BJ (cell line): ENCODE measurements around the gene TEX261. TPM values are rescaled to one million over a fixed set of nuclear protein-coding genes. Genes with fewer than 3 reads are reported as not detected.

Experiments used
- CTCF ChIA-PET: fragments of 350-600 bp; formaldehyde crosslinking; extraction: SDS; loops from one replicate; lab custom pipeline; 2021; ENCODE audit warnings: antibody characterized with exemption, inconsistent platforms; lab: Yijun Ruan, JAX
- POLR2A ChIA-PET: fragments of 300-600 bp; sonication (Branson Sonifier 250); formaldehyde crosslinking; extraction: SDS; loops from one replicate; lab custom pipeline; 2021; ENCODE audit warnings: antibody characterized with exemption; lab: Charles Lee
- DNase-seq: peaks from one replicate; pipeline ENCODE4 v3.0.0-alpha.2; 2011; ENCODE audit warnings: low read depth
- H3K27me3 ChIP-seq: 2 replicates; pipeline ENCODE4 v1.6.0; 2011; ENCODE audit warnings: low read length; ENCODE audit not compliant: control insufficient read depth, insufficient read depth
- H3K36me3 ChIP-seq: 2 replicates; pipeline ENCODE4 v1.5.1; 2011; ENCODE audit warnings: low read length; ENCODE audit not compliant: control insufficient read depth, insufficient read depth
- H3K4me3 ChIP-seq: 2 replicates; pipeline ENCODE4 v1.5.1; 2011; ENCODE audit warnings: low read depth, mild to moderate bottlenecking, control low read depth, low read length
- CTCF ChIP-seq: IDR thresholded peaks from 2 replicates; pipeline ENCODE4 v1.5.1; 2011; ENCODE audit warnings: low read depth, mild to moderate bottlenecking, control low read depth, inconsistent platforms, low read length, moderate library complexity; ENCODE audit not compliant: insufficient read depth
- polyA plus RNA-seq: library from polyadenylated mRNA; depleted of rRNA; stranded (reverse); fragments of >200 nt; gene quantifications from 2 replicates; pipeline ENCODE4 v1.2.3, GENCODE V29; 2011

The TEX261 gene
- polyA plus RNA-seq, 1 experiment, result 83.2 TPM

DNA sequence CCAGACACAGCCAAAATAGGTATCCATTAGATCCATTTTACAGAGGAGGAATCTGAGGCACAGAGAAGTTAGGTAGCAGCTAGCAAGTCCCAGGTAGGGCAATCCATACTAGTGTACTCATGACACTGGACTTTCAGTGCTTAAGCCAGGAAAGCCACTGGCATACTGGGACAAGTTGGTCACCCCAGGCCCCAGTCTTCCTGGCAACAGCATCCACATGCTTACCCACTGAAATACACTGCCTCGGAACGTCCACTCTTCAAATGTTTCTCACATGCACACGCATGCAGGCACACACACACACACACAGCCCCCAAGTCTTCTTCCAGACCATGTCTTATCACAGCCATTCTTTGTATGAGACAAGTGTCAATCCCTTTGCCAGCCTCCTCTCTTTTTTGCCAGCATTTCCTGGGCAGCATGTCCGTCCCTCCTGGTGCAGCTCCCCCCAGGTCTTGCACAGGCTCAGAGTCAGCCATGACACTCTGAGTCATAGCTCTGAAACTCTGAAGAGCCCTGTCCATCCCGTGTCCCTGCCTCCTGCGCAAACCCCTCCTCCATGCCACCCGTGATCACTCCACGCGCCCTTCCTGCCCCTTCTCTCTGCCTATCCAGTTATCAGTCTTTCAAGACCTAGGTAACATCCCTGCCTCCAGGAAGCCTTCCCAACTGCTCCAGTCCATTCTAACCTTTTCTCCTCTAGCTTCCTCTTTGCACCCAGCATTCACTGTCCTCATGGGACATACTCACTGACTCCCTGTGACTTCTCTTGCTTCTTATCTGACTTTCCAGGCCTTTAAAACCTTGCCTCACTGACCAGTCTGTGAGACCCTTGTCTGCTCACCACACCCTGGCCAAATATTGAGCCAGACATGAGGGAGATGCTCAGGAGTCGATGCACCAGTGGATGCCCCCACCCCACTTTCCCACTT is 10.9 kb upstream of the TEX261 start:
- CTCF ChIA-PET, result interaction anchor here (1.3 kb wide), 1 partner anchor 57 kb away, joined by 4 read pairs; no protein-coding TSS in a partner anchor
- no peak for TF ChIP-seq CTCF
- no peak for DNase-seq
- no peak overlapping the region for H3K4me3 ChIP-seq
- POLR2A ChIA-PET, result no interaction called here
- H3K27me3 ChIP-seq, result peaks cover 4% of the 10 kb centered on the region
- no peaks in the 10 kb centered on the region for H3K36me3 ChIP-seq

DNA sequence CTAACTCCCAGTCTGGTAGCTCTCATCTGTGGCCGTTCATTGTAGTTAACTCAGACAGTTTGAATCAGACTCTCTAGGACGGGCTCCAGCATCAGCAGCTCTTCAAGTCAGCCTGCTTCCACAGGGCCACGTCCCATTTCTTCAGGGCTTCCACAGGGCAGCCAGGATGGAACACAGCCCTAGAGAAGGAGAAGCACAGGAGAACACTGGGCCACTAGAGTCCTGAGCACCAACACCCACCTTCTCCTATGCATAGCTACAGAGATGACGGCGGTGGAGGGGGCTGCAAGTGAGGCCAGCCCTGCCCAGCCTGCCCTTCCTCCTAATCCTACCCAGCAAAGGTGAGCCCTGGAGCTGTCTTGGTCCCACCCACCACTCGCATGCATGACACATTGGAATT is 10.2 kb upstream of the TEX261 start:
- Histone ChIP-seq H3K4me3 (no peak overlapping the region), H3K27me3 (peaks cover 4% of the 10 kb centered on the region), H3K36me3 (no peaks in the 10 kb centered on the region)
- CTCF ChIA-PET, result no interaction called here
- no peak for DNase-seq
- TF ChIP-seq CTCF, result no peak
- POLR2A ChIA-PET, result no interaction called here

DNA sequence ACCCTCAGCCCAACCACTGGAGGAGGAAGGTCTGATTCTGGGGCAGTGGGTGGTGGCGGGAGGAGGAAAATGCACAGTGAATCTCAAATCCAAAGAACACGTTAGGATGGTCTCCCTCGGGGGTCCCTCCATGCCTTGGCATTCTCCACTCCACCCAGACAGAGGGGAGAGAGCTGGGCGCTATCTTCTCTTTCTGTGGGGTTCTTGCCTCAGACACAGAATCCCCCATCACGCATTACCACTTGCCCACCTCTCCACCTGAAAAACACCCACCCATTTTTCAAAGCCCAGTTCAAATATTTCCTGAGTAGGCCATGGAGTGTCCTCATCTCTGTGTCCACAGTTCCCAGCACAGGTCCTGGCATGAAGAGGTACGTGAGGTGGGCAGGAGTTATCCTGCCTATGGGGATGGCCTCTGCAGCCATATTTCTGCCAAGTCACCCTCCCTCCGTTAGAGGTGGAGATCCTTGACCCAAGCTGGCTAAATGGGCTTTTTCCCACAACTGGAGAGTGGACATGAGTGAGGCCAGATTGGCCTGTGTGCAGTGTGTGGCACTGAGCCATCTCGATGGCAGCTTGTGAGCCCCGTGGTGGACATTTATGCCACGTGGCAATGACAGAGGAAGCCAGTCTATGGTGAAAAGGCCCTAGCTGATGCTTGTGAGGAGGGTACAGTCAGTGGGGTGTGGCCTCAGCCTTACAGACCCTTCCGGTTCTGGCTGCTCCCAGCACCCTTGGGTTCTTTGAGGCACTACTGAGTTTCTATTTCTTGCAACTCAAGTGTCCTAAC is 9.5 kb upstream of the TEX261 start:
- H3K36me3 ChIP-seq, result no peaks in the 10 kb centered on the region
- no peak for TF ChIP-seq CTCF
- ChIA-PET POLR2A (no interaction called here), CTCF (no interaction called here)
- no peak for DNase-seq
- peaks cover 4% of the 10 kb centered on the region for H3K27me3 ChIP-seq
- H3K4me3 ChIP-seq, result no peak overlapping the region

DNA sequence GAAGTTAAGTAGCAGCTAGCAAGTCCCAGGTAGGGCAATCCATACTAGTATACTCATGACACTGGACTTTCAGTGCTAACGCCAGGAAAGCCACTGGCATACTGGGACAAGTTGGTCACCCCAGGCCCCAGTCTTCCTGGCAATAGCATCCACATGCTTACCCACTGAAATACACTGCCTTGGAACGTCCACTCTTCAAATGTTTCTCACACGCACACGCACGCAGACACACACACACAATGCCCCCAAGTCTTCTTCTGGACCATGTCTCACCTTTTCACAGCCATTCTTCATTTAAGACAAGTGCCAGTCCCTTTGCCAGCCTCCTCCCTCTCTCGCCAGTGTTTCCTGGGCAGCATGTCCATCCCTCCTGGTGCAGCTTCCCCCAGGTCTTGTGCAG is 8.7 kb upstream of the TEX261 start:
- CTCF ChIA-PET, result interaction anchor here (2.7 to 3.3 kb wide), 2 partner anchors 19 to 36 kb away, joined by 9 to 17 read pairs; no protein-coding TSS in a partner anchor
- DNase-seq, result no peak
- H3K36me3 ChIP-seq, result no peaks in the 10 kb centered on the region
- H3K4me3 ChIP-seq, result no peak overlapping the region
- peaks cover 4% of the 10 kb centered on the region for H3K27me3 ChIP-seq
- no peak for TF ChIP-seq CTCF
- POLR2A ChIA-PET, result no interaction called here
